Measurements from ENCODE around the gene FRMD4A. TPM values are rescaled to one million over a fixed set of nuclear protein-coding genes. Genes with fewer than 3 reads are reported as not detected.
A peak's percentile ranks its signal among the peaks of the same experiment; 100 is the strongest.

The FRMD4A gene
- total RNA-seq, 4 donors from 2014 or later = 5.6 to 34.1 (median 19.4) TPM

DNA sequence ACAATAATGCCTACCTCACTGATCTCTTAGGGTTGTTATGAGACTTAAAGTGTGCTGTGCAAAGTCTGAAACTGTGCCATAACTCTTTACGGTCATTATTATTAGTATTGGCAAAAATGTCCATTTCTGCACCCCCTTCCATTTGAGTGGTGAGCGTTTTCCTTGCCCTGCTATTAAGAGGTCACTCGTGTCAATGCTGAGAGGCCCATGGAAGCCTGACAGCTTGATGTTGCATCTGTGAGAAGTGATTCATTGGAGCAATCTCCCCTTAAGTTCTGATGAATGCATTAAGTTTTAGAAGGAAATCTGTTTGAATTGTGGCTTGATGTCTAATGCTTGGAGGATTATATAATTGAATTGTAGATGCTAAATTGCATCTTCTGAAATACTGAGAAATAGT lies 253.3 kb downstream of the FRMD4A start:
- no peak for DNase-seq
- Histone ChIP-seq H3K36me3 (no peaks in the 10 kb centered on the region), H3K27me3 (no peaks in the 10 kb centered on the region), H3K4me1 (peaks cover 0 to 6% of the 10 kb centered on the region in 2 donors), H3K4me3 (no peak overlapping the region), H3K27ac (no peak overlapping the region), H3K9me3 (no peaks in the 10 kb centered on the region)
- no peak for TF ChIP-seq POLR2A (IDR thresholded peaks at IDR 0.05)
- TF ChIP-seq, protein P1, sequence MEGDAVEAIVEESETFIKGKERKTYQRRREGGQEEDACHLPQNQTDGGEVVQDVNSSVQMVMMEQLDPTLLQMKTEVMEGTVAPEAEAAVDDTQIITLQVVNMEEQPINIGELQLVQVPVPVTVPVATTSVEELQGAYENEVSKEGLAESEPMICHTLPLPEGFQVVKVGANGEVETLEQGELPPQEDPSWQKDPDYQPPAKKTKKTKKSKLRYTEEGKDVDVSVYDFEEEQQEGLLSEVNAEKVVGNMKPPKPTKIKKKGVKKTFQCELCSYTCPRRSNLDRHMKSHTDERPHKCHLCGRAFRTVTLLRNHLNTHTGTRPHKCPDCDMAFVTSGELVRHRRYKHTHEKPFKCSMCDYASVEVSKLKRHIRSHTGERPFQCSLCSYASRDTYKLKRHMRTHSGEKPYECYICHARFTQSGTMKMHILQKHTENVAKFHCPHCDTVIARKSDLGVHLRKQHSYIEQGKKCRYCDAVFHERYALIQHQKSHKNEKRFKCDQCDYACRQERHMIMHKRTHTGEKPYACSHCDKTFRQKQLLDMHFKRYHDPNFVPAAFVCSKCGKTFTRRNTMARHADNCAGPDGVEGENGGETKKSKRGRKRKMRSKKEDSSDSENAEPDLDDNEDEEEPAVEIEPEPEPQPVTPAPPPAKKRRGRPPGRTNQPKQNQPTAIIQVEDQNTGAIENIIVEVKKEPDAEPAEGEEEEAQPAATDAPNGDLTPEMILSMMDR (IDR thresholded peaks at IDR 0.05) = no peak
- intact Hi-C loops (cut with DNase I; ENCODE audit: low total_unique reads) = no loop called here

- no peaks in the 10 kb centered on the region for H3K9me3 ChIP-seq
- H3K4me3 ChIP-seq = no peak overlapping the region
- peaks cover 0 to 6% of the 10 kb centered on the region in 2 donors for H3K4me1 ChIP-seq
- H3K27ac ChIP-seq = no peak overlapping the region
- no peaks in the 10 kb centered on the region for H3K27me3 ChIP-seq
- no peaks in the 10 kb centered on the region for H3K36me3 ChIP-seq
- no peak for TF ChIP-seq POLR2A (IDR thresholded peaks at IDR 0.05)
- TF ChIP-seq, protein P1 (IDR thresholded peaks at IDR 0.05) = no peak
- peak; percentile 78 to 83 for DNase-seq
- intact Hi-C loops (cut with DNase I; ENCODE audit: low total_unique reads) = no loop called here
Measured at GRCh38 chr10:14074062-14074884, 256.5 kb downstream of the FRMD4A start.

DNA sequence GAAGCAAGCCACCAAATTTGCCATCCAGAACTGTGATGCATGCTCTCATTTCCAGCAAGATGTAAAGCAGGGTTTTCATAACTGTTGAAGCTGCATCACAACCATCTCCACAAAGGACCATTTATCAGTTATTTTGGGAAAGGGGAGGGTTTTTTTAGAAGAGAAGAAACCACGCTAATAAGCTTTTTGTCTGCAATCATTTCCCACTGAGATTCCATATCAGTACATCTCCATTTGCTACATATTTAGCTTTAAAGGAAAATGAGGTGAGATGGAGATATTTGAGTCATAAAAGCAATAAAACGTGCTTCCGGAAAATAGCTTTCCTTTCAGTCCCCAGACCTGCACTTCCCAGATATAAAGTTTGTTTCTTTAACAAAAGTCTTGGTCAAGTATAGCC lies 258.2 kb downstream of the FRMD4A start:
- TF ChIP-seq POLR2A (IDR thresholded peaks at IDR 0.05) = no peak
- TF ChIP-seq, protein P1 (IDR thresholded peaks at IDR 0.05) = no peak
- no peak overlapping the region for H3K27ac ChIP-seq
- no peaks in the 10 kb centered on the region for H3K36me3 ChIP-seq
- no peaks in the 10 kb centered on the region for H3K27me3 ChIP-seq
- H3K4me1 ChIP-seq = peaks cover 0 to 6% of the 10 kb centered on the region in 2 donors
- intact Hi-C loops (cut with DNase I; ENCODE audit: low total_unique reads) = no loop called here
- H3K4me3 ChIP-seq = no peak overlapping the region
- DNase-seq = no peak
- H3K9me3 ChIP-seq = no peaks in the 10 kb centered on the region

- intact Hi-C loops (cut with DNase I; ENCODE audit: low total_unique reads) = no loop called here
- H3K4me1 ChIP-seq = peaks cover 0 to 6% of the 10 kb centered on the region in 2 donors
Measured at GRCh38 chr10:14071956-14072355, 258.8 kb downstream of the FRMD4A start.

More at GRCh38 chr10:14071956-14072355, 258.8 kb downstream of the FRMD4A start:
- Histone ChIP-seq H3K27ac (no peak overlapping the region), H3K4me3 (no peak overlapping the region), H3K36me3 (no peaks in the 10 kb centered on the region), H3K27me3 (no peaks in the 10 kb centered on the region), H3K9me3 (no peaks in the 10 kb centered on the region)
- no peak for TF ChIP-seq POLR2A (IDR thresholded peaks at IDR 0.05)
- TF ChIP-seq, protein P1 (IDR thresholded peaks at IDR 0.05) = no peak
- DNase-seq = no peak

Measured in uterus (tissue), 4 donors.